K562 (cell line): ENCODE measurements around the gene TRAPPC5. TPM values are rescaled to one million over a fixed set of nuclear protein-coding genes. Genes with fewer than 3 reads are reported as not detected.
A peak's percentile ranks its signal among the peaks of the same experiment; 100 is the strongest.

Experiments used
- ARID1B ChIP-seq: fragments of 450-650 bp; IDR thresholded peaks from 2 replicates; pipeline ENCODE4 v1.6.1; 2016; ENCODE audit warnings: antibody characterized with exemption, mild to moderate bottlenecking, inconsistent platforms
- BHLHE40 ChIP-seq: IDR thresholded peaks from 2 replicates; pipeline ENCODE4 v1.6.1; 2011; ENCODE audit warnings: low read length, improper control_type of control experiment
- CAMTA2 ChIP-seq: fragments of 250-450 bp; sonication (Bioruptor Pico); conservative IDR thresholded peaks from 2 replicates; pipeline ENCODE4 v1.5.1; 2022
- DNMT1 ChIP-seq: fragments of 450-650 bp; IDR thresholded peaks from 2 replicates; pipeline ENCODE4 v1.6.1; 2016; ENCODE audit warnings: antibody characterized with exemption, mild to moderate bottlenecking
- ELK3 ChIP-seq: fragments of 450-650 bp; formaldehyde crosslinking; IDR thresholded peaks from 2 replicates; pipeline ENCODE4 v1.4.0; 2020; ENCODE audit warnings: mild to moderate bottlenecking
- GATAD2A ChIP-seq: fragments of 450-650 bp; IDR thresholded peaks from 2 replicates; pipeline ENCODE4 v1.6.1; 2017
- HNRNPUL1 ChIP-seq: fragments of 200-400 bp; formaldehyde crosslinking; IDR thresholded peaks from 2 replicates; pipeline ENCODE4 v1.6.1; 2017; ENCODE audit warnings: low read length
- JUND ChIP-seq, 2 experiments: IDR thresholded peaks; 2 replicates in 1 of 2; 3 replicates in 1 of 2; pipeline ENCODE4 v1.6.1; 2011; ENCODE audit warnings: borderline replicate concordance in 2 of 2, low read depth in 2 of 2, low read length in 2 of 2, improper control_type of control experiment in 1 of 2, missing biosample characterization in 1 of 2, missing genetic modification characterization in 1 of 2, missing genetic modification reagents in 1 of 2
- NFIC ChIP-seq: fragments of 450-650 bp; IDR thresholded peaks from 2 replicates; pipeline ENCODE4 v1.6.1; 2017; ENCODE audit warnings: mild to moderate bottlenecking, inconsistent platforms
- PTRF ChIP-seq: fragments of 450-650 bp; IDR thresholded peaks from 2 replicates; pipeline ENCODE4 v1.6.1; 2016; ENCODE audit warnings: mild to moderate bottlenecking, missing genetic modification characterization, missing compliant biosample characterization
- RBM17 ChIP-seq: fragments of 200-400 bp; formaldehyde crosslinking; IDR thresholded peaks from 2 replicates; pipeline ENCODE4 v1.6.1; 2017; ENCODE audit warnings: low read depth, mild to moderate bottlenecking, low read length, borderline replicate concordance
- SP1 ChIP-seq: sonication (generic); formaldehyde crosslinking; IDR thresholded peaks from 2 replicates; pipeline ENCODE4 v1.8.1; 2022; ENCODE audit warnings: mild to moderate bottlenecking, missing genetic modification reagents
- STAT5B ChIP-seq: fragments of 250-450 bp; sonication (Bioruptor Pico); IDR thresholded peaks from 2 replicates; pipeline ENCODE4 v1.8.0; 2021; ENCODE audit warnings: mild to moderate bottlenecking, inconsistent platforms
- TAF15 ChIP-seq: fragments of 200-400 bp; formaldehyde crosslinking; IDR thresholded peaks from 2 replicates; pipeline ENCODE4 v1.6.1; 2017; ENCODE audit warnings: mild to moderate bottlenecking, low read depth, low read length, moderate library complexity
- TARDBP ChIP-seq: fragments of 450-650 bp; IDR thresholded peaks from 2 replicates; pipeline ENCODE4 v1.6.1; 2016
- XRCC4 ChIP-seq: IDR thresholded peaks from one replicate; pipeline ENCODE4 v1.6.1; 2011; ENCODE audit not compliant: insufficient read depth, insufficient read length; ENCODE audit errors: extremely low read depth
- polyA plus RNA-seq, 8 experiments: library from polyadenylated mRNA; depleted of rRNA in 4 of 8; stranded (reverse) in 5 of 8; unstranded in 3 of 8; fragments of >200 nt; fragmentation: Nextera tagmentation in 2 of 8; fragmentation: Illumina TruSeq in 1 of 8; extraction: Ambion mirVana in 2 of 8; extraction: Trizol in 1 of 8; gene quantifications; 2 replicates each; pipeline versions ENCODE4 v1.2.1 to v1.2.3, GENCODE V29; 2011 to 2014; ENCODE audit warnings: inconsistent platforms in 1 of 8, missing spikeins in 1 of 8
- total RNA-seq, 7 experiments: library from RNA; depleted of rRNA in 6 of 7; stranded (reverse); fragments of >200 nt in 6 of 7; fragmentation: Illumina TruSeq in 2 of 7; extraction: Trizol in 2 of 7; gene quantifications; 2 replicates each; pipeline versions ENCODE4 v1.2.1 to v1.2.3, GENCODE V29; 2011 to 2021; ENCODE audit warnings: low replicate concordance in 1 of 7
- TF ChIP-seq, protein P1 (sequence below): IDR thresholded peaks from 2 replicates; pipeline ENCODE4 v1.6.1; 2014; ENCODE audit warnings: antibody characterized with exemption
- TF ChIP-seq, protein P2 (sequence below): fragments of 250-450 bp; sonication (Bioruptor Pico); IDR thresholded peaks from 2 replicates; pipeline ENCODE4 v1.4.0; 2020
- TF ChIP-seq, protein P3 (sequence below): fragments of 200-800 bp; sonication (Bioruptor generic); IDR thresholded peaks from 2 replicates; pipeline ENCODE4 v1.6.1; 2016; ENCODE audit warnings: missing genetic modification characterization, missing compliant biosample characterization

Gene TRAPPC5
- total and polyA plus RNA-seq, 9 of the 15 experiments (the other 6 are each of a cell fraction or from before 2014, with no cell fraction given) = 2.0 to 76.9 (median 29.3) TPM

GRCh38 chr19:7652061-7652641 lies 28.5 kb upstream of the TRAPPC5 start (continued):
- peak; percentile 75 for TF ChIP-seq JUND (IDR thresholded peaks at IDR 0.05; ENCODE audit: borderline replicate concordance, low read depth, low read length)
- peak; percentile 70; the same call in 1 of the 3 replicates for TF ChIP-seq JUND (tag; IDR thresholded peaks at IDR 0.05; ENCODE audit: borderline replicate concordance, low read depth, low read length)
- TF ChIP-seq PTRF = no peak
- TF ChIP-seq TAF15 = no peak
- no peak for TF ChIP-seq CAMTA2
- TF ChIP-seq ELK3 (CRISPR knock-in tag) = no peak
- TF ChIP-seq DNMT1 = no peak
- TF ChIP-seq GATAD2A = no peak
- TF ChIP-seq NFIC = no peak
- TF ChIP-seq, protein P1, sequence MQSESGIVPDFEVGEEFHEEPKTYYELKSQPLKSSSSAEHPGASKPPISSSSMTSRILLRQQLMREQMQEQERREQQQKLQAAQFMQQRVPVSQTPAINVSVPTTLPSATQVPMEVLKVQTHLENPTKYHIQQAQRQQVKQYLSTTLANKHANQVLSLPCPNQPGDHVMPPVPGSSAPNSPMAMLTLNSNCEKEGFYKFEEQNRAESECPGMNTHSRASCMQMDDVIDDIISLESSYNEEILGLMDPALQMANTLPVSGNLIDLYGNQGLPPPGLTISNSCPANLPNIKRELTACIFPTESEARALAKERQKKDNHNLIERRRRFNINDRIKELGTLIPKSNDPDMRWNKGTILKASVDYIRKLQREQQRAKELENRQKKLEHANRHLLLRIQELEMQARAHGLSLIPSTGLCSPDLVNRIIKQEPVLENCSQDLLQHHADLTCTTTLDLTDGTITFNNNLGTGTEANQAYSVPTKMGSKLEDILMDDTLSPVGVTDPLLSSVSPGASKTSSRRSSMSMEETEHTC = no peak
- TF ChIP-seq, protein P2, sequence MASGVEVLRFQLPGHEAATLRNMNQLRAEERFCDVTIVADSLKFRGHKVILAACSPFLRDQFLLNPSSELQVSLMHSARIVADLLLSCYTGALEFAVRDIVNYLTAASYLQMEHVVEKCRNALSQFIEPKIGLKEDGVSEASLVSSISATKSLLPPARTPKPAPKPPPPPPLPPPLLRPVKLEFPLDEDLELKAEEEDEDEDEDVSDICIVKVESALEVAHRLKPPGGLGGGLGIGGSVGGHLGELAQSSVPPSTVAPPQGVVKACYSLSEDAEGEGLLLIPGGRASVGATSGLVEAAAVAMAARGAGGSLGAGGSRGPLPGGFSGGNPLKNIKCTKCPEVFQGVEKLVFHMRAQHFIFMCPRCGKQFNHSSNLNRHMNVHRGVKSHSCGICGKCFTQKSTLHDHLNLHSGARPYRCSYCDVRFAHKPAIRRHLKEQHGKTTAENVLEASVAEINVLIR (CRISPR knock-in tag) = no peak
- TF ChIP-seq BHLHE40 = no peak
- no peak for TF ChIP-seq RBM17
- TF ChIP-seq, protein P3, sequence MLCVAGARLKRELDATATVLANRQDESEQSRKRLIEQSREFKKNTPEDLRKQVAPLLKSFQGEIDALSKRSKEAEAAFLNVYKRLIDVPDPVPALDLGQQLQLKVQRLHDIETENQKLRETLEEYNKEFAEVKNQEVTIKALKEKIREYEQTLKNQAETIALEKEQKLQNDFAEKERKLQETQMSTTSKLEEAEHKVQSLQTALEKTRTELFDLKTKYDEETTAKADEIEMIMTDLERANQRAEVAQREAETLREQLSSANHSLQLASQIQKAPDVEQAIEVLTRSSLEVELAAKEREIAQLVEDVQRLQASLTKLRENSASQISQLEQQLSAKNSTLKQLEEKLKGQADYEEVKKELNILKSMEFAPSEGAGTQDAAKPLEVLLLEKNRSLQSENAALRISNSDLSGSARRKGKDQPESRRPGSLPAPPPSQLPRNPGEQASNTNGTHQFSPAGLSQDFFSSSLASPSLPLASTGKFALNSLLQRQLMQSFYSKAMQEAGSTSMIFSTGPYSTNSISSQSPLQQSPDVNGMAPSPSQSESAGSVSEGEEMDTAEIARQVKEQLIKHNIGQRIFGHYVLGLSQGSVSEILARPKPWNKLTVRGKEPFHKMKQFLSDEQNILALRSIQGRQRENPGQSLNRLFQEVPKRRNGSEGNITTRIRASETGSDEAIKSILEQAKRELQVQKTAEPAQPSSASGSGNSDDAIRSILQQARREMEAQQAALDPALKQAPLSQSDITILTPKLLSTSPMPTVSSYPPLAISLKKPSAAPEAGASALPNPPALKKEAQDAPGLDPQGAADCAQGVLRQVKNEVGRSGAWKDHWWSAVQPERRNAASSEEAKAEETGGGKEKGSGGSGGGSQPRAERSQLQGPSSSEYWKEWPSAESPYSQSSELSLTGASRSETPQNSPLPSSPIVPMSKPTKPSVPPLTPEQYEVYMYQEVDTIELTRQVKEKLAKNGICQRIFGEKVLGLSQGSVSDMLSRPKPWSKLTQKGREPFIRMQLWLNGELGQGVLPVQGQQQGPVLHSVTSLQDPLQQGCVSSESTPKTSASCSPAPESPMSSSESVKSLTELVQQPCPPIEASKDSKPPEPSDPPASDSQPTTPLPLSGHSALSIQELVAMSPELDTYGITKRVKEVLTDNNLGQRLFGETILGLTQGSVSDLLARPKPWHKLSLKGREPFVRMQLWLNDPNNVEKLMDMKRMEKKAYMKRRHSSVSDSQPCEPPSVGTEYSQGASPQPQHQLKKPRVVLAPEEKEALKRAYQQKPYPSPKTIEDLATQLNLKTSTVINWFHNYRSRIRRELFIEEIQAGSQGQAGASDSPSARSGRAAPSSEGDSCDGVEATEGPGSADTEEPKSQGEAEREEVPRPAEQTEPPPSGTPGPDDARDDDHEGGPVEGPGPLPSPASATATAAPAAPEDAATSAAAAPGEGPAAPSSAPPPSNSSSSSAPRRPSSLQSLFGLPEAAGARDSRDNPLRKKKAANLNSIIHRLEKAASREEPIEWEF (CRISPR knock-in tag) = no peak
- TF ChIP-seq HNRNPUL1 = no peak
- peak; percentile 52; the same call in 1 of the 2 replicates for TF ChIP-seq ARID1B
- peak; percentile 63; the same call in 1 of the 2 replicates for TF ChIP-seq SP1 (CRISPR knock-in tag)
- TF ChIP-seq STAT5B (CRISPR knock-in tag) = no peak
- TF ChIP-seq XRCC4 = no peak
- TF ChIP-seq TARDBP = no peak
